GM12878 (cell line): ENCODE data around the gene TMEM217.

ENCODE experiments used
- CEBPB ChIP-seq, 2 experiments: fragments of 150-350 bp in 1 of 2; IDR thresholded peaks; 2 replicates each; pipeline ENCODE4 v1.6.1; 2012 to 2014; ENCODE audit warnings: low read depth in 2 of 2, low read length in 2 of 2, borderline replicate concordance in 1 of 2, inconsistent platforms in 1 of 2
- CHD2 ChIP-seq: IDR thresholded peaks from 2 replicates; pipeline ENCODE4 v1.6.1; 2011; ENCODE audit warnings: low read depth, low read length, improper control_type of control experiment, borderline replicate concordance
- CTCF ChIP-seq, 3 experiments: IDR thresholded peaks in 2 of 3; conservative IDR thresholded peaks in 1 of 3; 2 replicates each; pipeline ENCODE4 v1.5.1; 2011; ENCODE audit warnings: low read depth in 3 of 3, low read length in 3 of 3, mild to moderate bottlenecking in 3 of 3, control low read depth in 2 of 3, moderate library complexity in 2 of 3, inconsistent platforms in 1 of 3, mixed read lengths in 1 of 3; ENCODE audit not compliant: control insufficient read depth in 2 of 3, insufficient read depth in 1 of 3; ENCODE audit errors: extremely low read depth in 1 of 3
- EP300 ChIP-seq, 2 experiments: fragments of 150-350 bp in 1 of 2; IDR thresholded peaks; 2 replicates each; pipeline ENCODE4 v1.6.1; 2011 to 2012; ENCODE audit warnings: low read depth in 2 of 2, low read length in 2 of 2, borderline replicate concordance in 1 of 2, improper control_type of control experiment in 1 of 2, inconsistent platforms in 1 of 2; ENCODE audit not compliant: control insufficient read depth in 1 of 2
- FOS ChIP-seq: IDR thresholded peaks from 3 replicates; pipeline ENCODE4 v1.6.1; 2011; ENCODE audit warnings: borderline replicate concordance; ENCODE audit not compliant: insufficient read length; ENCODE audit errors: extremely low read depth
- IRF3 ChIP-seq: fragments of 450-650 bp; IDR thresholded peaks from 2 replicates; pipeline ENCODE4 v1.6.1; 2014; ENCODE audit warnings: mild to moderate bottlenecking
- REST ChIP-seq: IDR thresholded peaks from 2 replicates; pipeline ENCODE4 v1.6.1; 2012; ENCODE audit warnings: mild to moderate bottlenecking, low read depth, low read length
- SIN3A ChIP-seq: IDR thresholded peaks from 2 replicates; pipeline ENCODE4 v1.6.1; 2012; ENCODE audit warnings: low read depth, low read length, improper control_type of control experiment
- YY1 ChIP-seq: IDR thresholded peaks from 2 replicates; pipeline ENCODE4 v1.6.1; 2011; ENCODE audit warnings: low read depth, mild to moderate bottlenecking, low read length
- ZBTB11 ChIP-seq: fragments of 450-650 bp; formaldehyde crosslinking; IDR thresholded peaks from 2 replicates; pipeline ENCODE4 v1.5.0; 2022; ENCODE audit warnings: mild to moderate bottlenecking, missing genetic modification characterization

- TF ChIP-seq CEBPB (IDR thresholded peaks at IDR 0.05; ENCODE audit: borderline replicate concordance in 1 of 2, low read depth in 2 of 2, low read length in 2 of 2), result no peak
- TF ChIP-seq REST, result no peak
- TF ChIP-seq SIN3A, result no peak
- TF ChIP-seq YY1, result no peak
- TF ChIP-seq ZBTB11, result no peak
- TF ChIP-seq CTCF (IDR thresholded peaks at IDR 0.05 in 2 of 3, conservative IDR thresholded peaks at IDR 0.05 in 1 of 3; ENCODE audit: control insufficient read depth in 2 of 3, extremely low read depth in 1 of 3, insufficient read depth in 1 of 3, low read depth in 3 of 3, low read length in 3 of 3), result no peak
- TF ChIP-seq CHD2, result no peak
- no peak for TF ChIP-seq EP300 (IDR thresholded peaks at IDR 0.05; ENCODE audit: borderline replicate concordance in 1 of 2, control insufficient read depth in 1 of 2, low read depth in 2 of 2, low read length in 2 of 2)
- TF ChIP-seq FOS, result no peak
- TF ChIP-seq IRF3, result no peak
Measured at GRCh38 chr6:37299990-37300389, 42.0 kb upstream of the TMEM217 start.
